ENCODE data around the gene MYH11. TPM values are rescaled to one million over a fixed set of nuclear protein-coding genes. Genes with fewer than 3 reads are reported as not detected.

Gene MYH11
- total RNA-seq, 1 donor from 2014 or later, result 102 TPM

DNA sequence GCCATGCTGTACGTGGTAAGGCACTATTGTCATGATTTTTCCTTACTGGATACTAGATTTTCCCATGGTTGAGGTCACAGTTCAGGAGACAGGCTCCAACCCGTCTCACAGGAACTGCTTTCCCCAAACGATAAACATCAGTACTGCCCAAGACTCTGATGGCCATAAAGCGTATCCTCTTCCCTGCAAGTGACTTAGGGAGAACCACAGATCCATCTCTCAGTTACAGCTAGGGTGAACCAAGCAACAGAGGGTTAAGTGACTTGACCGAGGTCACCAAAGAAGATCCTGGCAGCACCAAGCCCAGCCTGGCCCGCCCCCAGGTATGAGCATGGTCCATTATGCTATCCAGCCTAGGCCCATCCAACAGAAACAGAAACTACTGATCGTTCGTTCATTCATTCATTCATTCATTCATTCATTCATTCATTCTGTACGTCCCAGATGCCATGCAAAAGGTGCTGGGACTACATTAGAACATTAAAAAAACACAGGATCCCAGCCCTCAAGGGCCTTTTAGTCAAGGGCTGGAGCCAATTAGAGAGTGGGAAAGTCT, 31.0 kb downstream of the MYH11 start:
- Histone ChIP-seq H3K4me1 (peaks cover 5% of the 10 kb centered on the region), H3K36me3 (no peaks in the 10 kb centered on the region), H3K4me3 (no peak overlapping the region), H3K9me3 (no peaks in the 10 kb centered on the region), H3K27ac (no peak overlapping the region), H3K27me3 (ENCODE audit: low read depth) (no peaks in the 10 kb centered on the region)
- TF ChIP-seq CTCF (IDR thresholded peaks at IDR 0.05), result no peak
- ATAC-seq (no peak), DNase-seq (no peak)
- intact Hi-C loops (cut with DNase I), result no loop called here

GRCh38 chr16:15822957-15823356, 33.9 kb downstream of the MYH11 start:
- DNase-seq, result no peak
- Histone ChIP-seq H3K4me1 (no peaks in the 10 kb centered on the region), H3K4me3 (no peak overlapping the region), H3K36me3 (no peaks in the 10 kb centered on the region), H3K9me3 (no peaks in the 10 kb centered on the region), H3K27me3 (ENCODE audit: low read depth) (no peaks in the 10 kb centered on the region), H3K27ac (no peak overlapping the region)
- intact Hi-C loops (cut with DNase I), result no loop called here
- peak; percentile 24 to 31 for ATAC-seq
- TF ChIP-seq CTCF (IDR thresholded peaks at IDR 0.05), result no peak

GRCh38 chr16:15820837-15821236, 36.0 kb downstream of the MYH11 start:
- H3K27me3 ChIP-seq (ENCODE audit: low read depth), result no peaks in the 10 kb centered on the region

DNA sequence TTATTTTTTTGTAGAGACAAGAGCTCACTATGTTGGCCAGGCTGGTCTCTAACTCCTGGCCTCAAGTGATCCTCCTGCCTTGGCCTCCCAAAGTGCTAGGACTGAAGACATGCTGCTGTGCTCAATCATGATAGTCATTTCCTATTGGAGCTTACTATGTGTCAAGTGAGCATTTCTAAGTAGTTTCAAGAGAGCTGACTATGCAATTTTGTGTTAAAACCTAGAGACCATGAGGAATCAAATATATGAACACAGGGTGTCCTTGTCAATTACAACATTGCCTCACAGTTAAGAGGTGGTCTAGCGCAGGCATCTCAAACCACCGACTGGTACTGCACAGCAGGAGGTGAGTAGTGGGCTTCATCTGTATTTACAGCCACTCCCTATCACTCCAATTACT, 37.8 kb downstream of the MYH11 start:
- H3K27ac ChIP-seq, result no peak overlapping the region
- no peak for TF ChIP-seq CTCF (IDR thresholded peaks at IDR 0.05)
- DNase-seq, result no peak
- no peak overlapping the region for H3K4me3 ChIP-seq
- H3K27me3 ChIP-seq (ENCODE audit: low read depth), result no peaks in the 10 kb centered on the region
- H3K4me1 ChIP-seq, result no peaks in the 10 kb centered on the region
- no peak for ATAC-seq
- intact Hi-C loops (cut with DNase I), result no loop called here
- H3K9me3 ChIP-seq, result peaks cover 13% of the 10 kb centered on the region
- H3K36me3 ChIP-seq, result no peaks in the 10 kb centered on the region

More at GRCh38 chr16:15820837-15821236, 36.0 kb downstream of the MYH11 start:
- Histone ChIP-seq H3K36me3 (no peaks in the 10 kb centered on the region), H3K4me3 (no peak overlapping the region), H3K9me3 (peaks cover 9% of the 10 kb centered on the region), H3K4me1 (no peaks in the 10 kb centered on the region), H3K27ac (no peak overlapping the region)
- DNase-seq (no peak), ATAC-seq (no peak)
- intact Hi-C loops (cut with DNase I), result no loop called here
- TF ChIP-seq CTCF (IDR thresholded peaks at IDR 0.05), result no peak

DNA sequence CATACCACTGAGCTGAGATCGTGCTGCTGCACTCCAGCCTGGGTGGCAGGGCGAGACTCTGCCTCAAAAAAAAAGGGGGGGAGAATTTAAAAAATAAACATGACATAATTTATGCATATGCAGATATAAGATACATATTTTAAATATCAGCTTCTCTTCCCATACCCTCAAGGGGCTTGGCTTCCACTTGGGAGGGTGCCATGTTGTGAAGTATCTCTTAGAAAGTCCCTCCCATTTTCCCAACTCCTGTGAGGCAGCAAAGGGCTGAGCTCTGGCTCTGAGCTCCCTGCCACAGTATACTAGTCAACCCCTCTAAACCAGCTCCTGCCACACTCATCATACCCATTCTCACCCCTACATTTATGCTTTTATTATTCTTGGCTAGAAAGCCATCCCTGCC, 39.4 kb downstream of the MYH11 start:
- ATAC-seq (no peak), DNase-seq (no peak)
- no peak for TF ChIP-seq CTCF (IDR thresholded peaks at IDR 0.05)
- H3K4me1 ChIP-seq, result peaks cover 3% of the 10 kb centered on the region
- no peaks in the 10 kb centered on the region for H3K36me3 ChIP-seq
- no peak overlapping the region for H3K4me3 ChIP-seq
- no peak overlapping the region for H3K27ac ChIP-seq
- H3K9me3 ChIP-seq, result peaks cover 13% of the 10 kb centered on the region
- no peaks in the 10 kb centered on the region for H3K27me3 ChIP-seq (ENCODE audit: low read depth)
- intact Hi-C loops (cut with DNase I), result no loop called here
